DOHH2 (cell line): Measurements from ENCODE around the gene WDR33.

ENCODE experiments used
- H3F3A ChIP-seq: fragments of 200-600 bp; sonication (generic), shearing (Covaris generic); 2 replicates; pipeline ENCODE4 v1.6.0; 2016; ENCODE audit warnings: antibody characterized with exemption, mild to moderate bottlenecking; ENCODE audit not compliant: control insufficient read depth, insufficient read depth
- H3K27ac ChIP-seq: fragments of 200-600 bp; sonication (generic); 2 replicates; pipeline ENCODE4 v1.5.1; 2014; ENCODE audit warnings: low read depth, mild to moderate bottlenecking, low read length, moderate library complexity
- H3K27me3 ChIP-seq: fragments of 200-600 bp; sonication (generic); 2 replicates; pipeline ENCODE4 v1.6.1; 2014; ENCODE audit warnings: mild to moderate bottlenecking, low read length, mixed read lengths; ENCODE audit not compliant: control insufficient read depth
- H3K36me3 ChIP-seq: fragments of 200-600 bp; sonication (generic); 2 replicates; pipeline ENCODE4 v1.6.1; 2014; ENCODE audit warnings: mild to moderate bottlenecking, low read length, moderate library complexity, mixed read lengths; ENCODE audit not compliant: control insufficient read depth
- H3K4me1 ChIP-seq: fragments of 200-600 bp; sonication (generic); 2 replicates; pipeline ENCODE4 v1.6.1; 2014; ENCODE audit warnings: mild to moderate bottlenecking, low read length, mixed read lengths; ENCODE audit not compliant: control insufficient read depth
- H3K4me2 ChIP-seq: fragments of 200-600 bp; sonication (generic); 2 replicates; pipeline ENCODE4 v1.6.0; 2014; ENCODE audit warnings: mild to moderate bottlenecking, low read length, moderate library complexity
- H3K4me3 ChIP-seq: fragments of 200-600 bp; sonication (generic); 2 replicates; pipeline ENCODE4 v1.5.1; 2014; ENCODE audit warnings: mild to moderate bottlenecking, low read length, mixed read lengths
- H3K79me2 ChIP-seq: fragments of 200-600 bp; sonication (generic); 2 replicates; pipeline ENCODE4 v1.6.1; 2014; ENCODE audit warnings: mild to moderate bottlenecking, low read length, mixed read lengths; ENCODE audit not compliant: control insufficient read depth
- H3K9me2 ChIP-seq: fragments of 200-600 bp; sonication (generic); replicated peaks from 2 replicates; pipeline ENCODE4 v1.6.1; 2014; ENCODE audit warnings: mild to moderate bottlenecking, low read length, mixed read lengths; ENCODE audit not compliant: control insufficient read depth
- H3K9me3 ChIP-seq: fragments of 200-600 bp; sonication (generic); 2 replicates; pipeline ENCODE4 v1.6.1; 2014; ENCODE audit warnings: antibody characterized with exemption, low read length, mixed read lengths; ENCODE audit not compliant: control insufficient read depth, insufficient read depth
- H4K20me1 ChIP-seq: fragments of 200-600 bp; sonication (generic); 2 replicates; pipeline ENCODE4 v1.6.0; 2014; ENCODE audit warnings: low read depth, mild to moderate bottlenecking, antibody characterized with exemption, low read length, moderate library complexity; ENCODE audit not compliant: control insufficient read depth, insufficient read depth
- EZH2phosphoT487 ChIP-seq: fragments of 200-600 bp; sonication (generic); IDR thresholded peaks from 2 replicates; pipeline ENCODE4 v1.6.1; 2017; ENCODE audit warnings: borderline replicate concordance, mild to moderate bottlenecking, antibody characterized with exemption, low read length, moderate library complexity, mixed read lengths
- TF ChIP-seq, protein P1 (sequence below): fragments of 200-600 bp; sonication (generic); IDR thresholded peaks from one replicate; pipeline ENCODE4 v1.5.1; 2014; ENCODE audit warnings: antibody characterized with exemption, mild to moderate bottlenecking, low read depth, low read length; ENCODE audit not compliant: poor library complexity, severe bottlenecking

WDR33 gene

DNA sequence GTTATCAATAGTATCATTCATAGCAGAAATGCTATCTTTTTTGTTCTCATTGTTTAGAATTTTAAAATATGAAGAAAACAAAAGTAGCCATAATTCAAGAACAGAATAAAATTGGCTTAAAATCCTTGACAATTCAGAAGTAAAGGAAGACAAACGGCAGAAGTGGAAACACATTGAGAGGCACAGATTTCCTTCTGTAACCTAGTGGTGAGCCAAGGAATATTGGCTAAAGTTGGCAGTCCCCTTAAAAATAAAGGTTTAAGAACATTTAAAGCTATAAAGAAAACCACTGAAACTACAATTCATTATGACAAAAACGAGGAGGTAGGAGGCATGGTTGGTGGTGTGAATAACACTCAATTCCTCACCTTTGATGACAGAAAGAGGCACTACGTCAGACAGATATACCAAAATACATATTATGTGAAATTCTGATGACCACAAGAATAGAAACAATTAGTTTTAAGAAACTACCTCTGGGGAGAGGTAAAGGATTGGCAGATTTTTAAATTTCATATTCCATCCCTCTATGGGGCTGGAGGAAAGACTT lies 67.4 kb downstream of the WDR33 start:
- Histone ChIP-seq H3K9me3 (no peaks in the 10 kb centered on the region), H3K4me2 (no peak overlapping the region), H3K9me2 (no peaks in the 10 kb centered on the region), H3K79me2 (no peaks in the 10 kb centered on the region), H3K36me3 (peaks cover 68% of the 10 kb centered on the region), H3F3A (no peaks in the 10 kb centered on the region), H3K27ac (no peak overlapping the region), H3K4me1 (peaks cover 9% of the 10 kb centered on the region), H3K27me3 (no peaks in the 10 kb centered on the region), H3K4me3 (no peak overlapping the region), H4K20me1 (no peaks in the 10 kb centered on the region)
- TF ChIP-seq, protein P1, sequence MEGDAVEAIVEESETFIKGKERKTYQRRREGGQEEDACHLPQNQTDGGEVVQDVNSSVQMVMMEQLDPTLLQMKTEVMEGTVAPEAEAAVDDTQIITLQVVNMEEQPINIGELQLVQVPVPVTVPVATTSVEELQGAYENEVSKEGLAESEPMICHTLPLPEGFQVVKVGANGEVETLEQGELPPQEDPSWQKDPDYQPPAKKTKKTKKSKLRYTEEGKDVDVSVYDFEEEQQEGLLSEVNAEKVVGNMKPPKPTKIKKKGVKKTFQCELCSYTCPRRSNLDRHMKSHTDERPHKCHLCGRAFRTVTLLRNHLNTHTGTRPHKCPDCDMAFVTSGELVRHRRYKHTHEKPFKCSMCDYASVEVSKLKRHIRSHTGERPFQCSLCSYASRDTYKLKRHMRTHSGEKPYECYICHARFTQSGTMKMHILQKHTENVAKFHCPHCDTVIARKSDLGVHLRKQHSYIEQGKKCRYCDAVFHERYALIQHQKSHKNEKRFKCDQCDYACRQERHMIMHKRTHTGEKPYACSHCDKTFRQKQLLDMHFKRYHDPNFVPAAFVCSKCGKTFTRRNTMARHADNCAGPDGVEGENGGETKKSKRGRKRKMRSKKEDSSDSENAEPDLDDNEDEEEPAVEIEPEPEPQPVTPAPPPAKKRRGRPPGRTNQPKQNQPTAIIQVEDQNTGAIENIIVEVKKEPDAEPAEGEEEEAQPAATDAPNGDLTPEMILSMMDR, result no peak
- TF ChIP-seq EZH2phosphoT487, result no peak

DNA sequence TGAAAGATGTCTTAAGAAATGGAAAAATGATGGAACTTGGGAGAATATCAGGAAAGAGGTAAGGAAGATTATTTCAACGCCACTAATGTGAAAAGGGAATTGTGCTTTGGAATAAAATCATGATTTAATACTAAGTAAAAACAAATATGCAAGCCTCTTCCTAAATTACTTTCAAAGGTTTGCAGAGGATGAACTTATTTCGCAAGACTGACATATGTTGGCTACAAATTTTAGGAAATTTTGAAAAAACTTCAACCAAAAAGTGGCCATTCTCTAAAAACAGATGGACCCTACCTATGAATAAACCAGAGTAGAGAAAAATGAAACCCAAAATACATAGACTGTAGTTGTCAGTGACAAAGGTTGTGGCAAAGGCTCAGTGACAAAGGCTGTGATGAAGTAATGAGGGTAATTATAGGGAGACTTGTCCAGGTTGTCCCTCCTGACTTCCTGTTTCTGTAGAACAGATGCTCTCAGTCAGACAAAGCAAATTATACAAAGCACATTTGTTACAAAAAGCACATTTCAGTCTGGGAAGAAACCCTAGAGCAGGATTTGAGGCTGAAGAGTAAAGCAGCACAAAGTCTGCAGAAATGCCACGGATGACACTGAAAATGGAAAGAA lies 70.2 kb downstream of the WDR33 start:
- H4K20me1 ChIP-seq, result no peaks in the 10 kb centered on the region
- TF ChIP-seq, protein P1, result no peak
- no peak for TF ChIP-seq EZH2phosphoT487
- H3K9me2 ChIP-seq, result no peaks in the 10 kb centered on the region
- no peaks in the 10 kb centered on the region for H3K79me2 ChIP-seq
- H3K36me3 ChIP-seq, result peaks cover 73% of the 10 kb centered on the region
- no peak overlapping the region for H3K27ac ChIP-seq
- no peaks in the 10 kb centered on the region for H3K27me3 ChIP-seq
- H3K9me3 ChIP-seq, result no peaks in the 10 kb centered on the region
- no peak overlapping the region for H3K4me2 ChIP-seq
- H3K4me3 ChIP-seq, result no peak overlapping the region
- no peaks in the 10 kb centered on the region for H3F3A ChIP-seq
- peaks cover 9% of the 10 kb centered on the region for H3K4me1 ChIP-seq

DNA sequence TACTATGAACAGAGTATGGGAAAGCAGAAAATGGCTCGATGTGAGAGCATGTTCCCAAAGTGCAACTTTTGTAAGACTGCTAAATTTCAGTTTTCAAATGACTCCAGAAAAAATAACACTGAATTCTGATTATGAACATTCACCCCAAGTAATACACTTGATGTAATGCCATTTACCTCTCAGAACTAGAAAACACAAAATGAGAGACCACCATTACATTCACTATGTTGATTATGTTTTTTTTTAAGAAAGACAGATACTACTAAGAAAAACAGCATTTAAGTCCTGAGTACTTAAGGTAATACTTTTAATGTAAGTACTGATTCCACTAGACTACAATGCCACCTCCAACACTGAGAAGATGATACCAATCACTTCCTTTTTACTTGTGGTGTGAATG lies 71.2 kb downstream of the WDR33 start:
- peaks cover 64% of the 10 kb centered on the region for H3K36me3 ChIP-seq
- H3K4me1 ChIP-seq, result peaks cover 9% of the 10 kb centered on the region
- TF ChIP-seq, protein P1, result no peak
- no peak for TF ChIP-seq EZH2phosphoT487

More for the DNA sequence above, 71.2 kb downstream of the WDR33 start:
- H3K27ac ChIP-seq, result no peak overlapping the region
- no peaks in the 10 kb centered on the region for H3K9me2 ChIP-seq
- no peaks in the 10 kb centered on the region for H3K27me3 ChIP-seq
- H3F3A ChIP-seq, result no peaks in the 10 kb centered on the region
- H3K4me2 ChIP-seq, result no peak overlapping the region
- H3K79me2 ChIP-seq, result no peaks in the 10 kb centered on the region
- no peaks in the 10 kb centered on the region for H3K9me3 ChIP-seq
- no peaks in the 10 kb centered on the region for H4K20me1 ChIP-seq
- H3K4me3 ChIP-seq, result no peak overlapping the region
